ENCODE results near the gene DGKH. TPM values are rescaled to one million over a fixed set of nuclear protein-coding genes. Genes with fewer than 3 reads are reported as not detected.

Gene DGKH
- total and polyA plus RNA-seq, 9 of the 15 experiments (the other 6 are each of a cell fraction or from before 2014, with no cell fraction given): 0.38 to 4.4 (median 3.1) TPM

DNA sequence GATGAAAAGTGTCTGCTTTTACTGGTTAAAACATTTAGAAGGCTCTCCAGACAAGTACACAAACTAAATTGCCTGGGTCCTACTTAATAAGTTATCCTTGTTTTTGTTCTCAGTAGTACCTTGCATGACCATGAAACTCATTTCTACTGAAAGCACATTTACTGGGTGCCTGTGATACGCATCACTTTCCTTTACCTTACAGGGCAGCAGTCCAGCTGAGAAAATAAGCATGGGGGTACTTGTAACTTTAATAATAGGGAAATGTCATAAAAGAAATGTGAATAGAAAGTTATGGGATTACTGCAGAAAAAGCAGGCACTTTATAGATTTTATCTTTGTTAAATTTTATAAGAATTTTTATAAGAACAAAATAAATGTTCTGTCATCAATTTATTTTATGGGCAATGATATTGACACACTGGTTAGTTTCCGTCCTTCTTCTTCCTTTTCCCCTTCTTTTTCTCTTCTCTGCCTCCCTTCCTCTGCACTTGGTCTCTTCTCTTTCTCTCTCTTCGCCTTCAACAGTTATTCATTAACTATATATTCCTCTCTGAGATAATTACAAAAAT is 116.2 kb downstream of the DGKH start:
- BruUV-seq (replicated peaks): no TSS peak
- CTCF ChIA-PET (ENCODE audit: low intra/inter-chr PET ratio): no interaction called here
- ATAC-seq (no peak), DNase-seq (ENCODE audit: extremely low read depth in 1 of 4, low spot score in 3 of 4) (no peak), FAIRE-seq (no peak)
- Histone ChIP-seq H4K20me1 (replicated peaks; ENCODE audit: control insufficient read depth, insufficient read depth, low read length) (no peaks in the 10 kb centered on the region), H3K36me3 (ENCODE audit: control insufficient read depth, insufficient read depth, low read length) (peaks cover 13% of the 10 kb centered on the region; the same call in 1 of the 3 replicates), H3K27me3 (ENCODE audit: control insufficient read depth in 2 of 2, insufficient read depth in 2 of 2, low read length in 2 of 2) (no peaks in the 10 kb centered on the region), H3K9me3 (replicated peaks; ENCODE audit: control insufficient read depth, insufficient read depth, low read depth, low read length) (no peaks in the 10 kb centered on the region), H3K27ac (ENCODE audit: extremely low read depth, low read depth, low read length) (no peak overlapping the region), H3K4me1 (replicated peaks in 1 of 2; ENCODE audit: control insufficient read depth in 2 of 2, insufficient read depth in 2 of 2, low read length in 2 of 2) (peaks cover 0 to 3% of the 10 kb centered on the region in 2 experiments; a peak in 2 of 5 replicates), H3K9ac (ENCODE audit: insufficient read depth in 1 of 2, low read depth in 2 of 2, low read length in 2 of 2) (no peak overlapping the region), H3K4me2 (ENCODE audit: insufficient read depth, low read length) (no peak overlapping the region), H3K9me1 (ENCODE audit: control insufficient read depth, insufficient read depth, low read length) (no peaks in the 10 kb centered on the region), H3K79me2 (ENCODE audit: control insufficient read depth, insufficient read depth, low read length) (no peaks in the 10 kb centered on the region), H3K4me3 (no peak overlapping the region), H2AFZ (ENCODE audit: low read depth, low read length) (no peak overlapping the region)
- intact Hi-C loops (cut with micrococcal nuclease): no loop called here
- in situ Hi-C loops (cut with MboI): no loop called here
- 50% methylated on average over 2 of the region's 3 CpGs for WGBS (ENCODE audit: insufficient coverage, low coverage, missing lambda C conversion rate)
- peak; percentile 13; the same call in 1 of the 2 replicates for TF ChIP-seq C11orf30 (IDR thresholded peaks at IDR 0.05; ENCODE audit: low read depth)
- peak; percentile 63; the same call in 1 of the 2 replicates for TF ChIP-seq ZNF316 (IDR thresholded peaks at IDR 0.05)
- TF ChIP-seq FOXK1 (CRISPR knock-in tag; IDR thresholded peaks at IDR 0.05; ENCODE audit: borderline replicate concordance): no peak
- POLR2A ChIA-PET: no interaction called here

DNA sequence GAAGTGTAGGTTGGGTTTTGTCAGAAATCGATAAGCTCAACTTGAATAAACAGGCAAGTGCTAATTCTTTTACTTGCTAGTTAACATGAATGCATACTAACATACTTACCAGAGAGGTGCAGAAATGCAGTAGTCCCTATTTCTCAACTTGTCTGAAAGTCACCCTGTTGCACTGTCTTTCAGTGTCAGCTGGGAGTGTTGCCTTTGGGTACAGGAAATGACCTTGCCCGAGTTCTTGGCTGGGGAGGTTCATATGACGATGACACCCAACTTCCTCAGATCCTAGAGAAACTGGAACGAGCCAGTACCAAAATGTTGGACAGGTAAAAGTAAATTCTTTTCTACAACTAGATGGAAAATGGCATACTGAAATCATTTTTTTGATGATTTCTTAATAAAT is 120.0 kb downstream of the DGKH start:
- WGBS (ENCODE audit: insufficient coverage, low coverage, missing lambda C conversion rate): 84% methylated on average over 4 of the region's 4 CpGs

More for the DNA sequence above, 120.0 kb downstream of the DGKH start:
- DNase-seq (ENCODE audit: extremely low read depth in 1 of 4, low spot score in 3 of 4) (no peak), ATAC-seq (no peak), FAIRE-seq (no peak)
- Histone ChIP-seq H3K27ac (ENCODE audit: extremely low read depth, low read depth, low read length) (no peak overlapping the region), H3K9me3 (replicated peaks; ENCODE audit: control insufficient read depth, insufficient read depth, low read depth, low read length) (no peaks in the 10 kb centered on the region), H3K36me3 (ENCODE audit: control insufficient read depth, insufficient read depth, low read length) (peaks cover 3% of the 10 kb centered on the region; the same call in 1 of the 3 replicates), H3K9ac (ENCODE audit: insufficient read depth in 1 of 2, low read depth in 2 of 2, low read length in 2 of 2) (no peak overlapping the region), H3K9me1 (ENCODE audit: control insufficient read depth, insufficient read depth, low read length) (no peaks in the 10 kb centered on the region), H3K4me1 (replicated peaks in 1 of 2; ENCODE audit: control insufficient read depth in 2 of 2, insufficient read depth in 2 of 2, low read length in 2 of 2) (peaks cover 0 to 3% of the 10 kb centered on the region in 2 experiments; a peak in 1 of 5 replicates), H3K4me2 (ENCODE audit: insufficient read depth, low read length) (no peak overlapping the region), H3K4me3 (no peak overlapping the region), H4K20me1 (replicated peaks; ENCODE audit: control insufficient read depth, insufficient read depth, low read length) (no peaks in the 10 kb centered on the region), H3K79me2 (ENCODE audit: control insufficient read depth, insufficient read depth, low read length) (no peaks in the 10 kb centered on the region), H2AFZ (ENCODE audit: low read depth, low read length) (no peak overlapping the region), H3K27me3 (ENCODE audit: control insufficient read depth in 2 of 2, insufficient read depth in 2 of 2, low read length in 2 of 2) (no peaks in the 10 kb centered on the region)
- TF ChIP-seq BRD9 (IDR thresholded peaks at IDR 0.05; ENCODE audit: low read depth, partially characterized antibody): no peak
- TF ChIP-seq, protein P1, sequence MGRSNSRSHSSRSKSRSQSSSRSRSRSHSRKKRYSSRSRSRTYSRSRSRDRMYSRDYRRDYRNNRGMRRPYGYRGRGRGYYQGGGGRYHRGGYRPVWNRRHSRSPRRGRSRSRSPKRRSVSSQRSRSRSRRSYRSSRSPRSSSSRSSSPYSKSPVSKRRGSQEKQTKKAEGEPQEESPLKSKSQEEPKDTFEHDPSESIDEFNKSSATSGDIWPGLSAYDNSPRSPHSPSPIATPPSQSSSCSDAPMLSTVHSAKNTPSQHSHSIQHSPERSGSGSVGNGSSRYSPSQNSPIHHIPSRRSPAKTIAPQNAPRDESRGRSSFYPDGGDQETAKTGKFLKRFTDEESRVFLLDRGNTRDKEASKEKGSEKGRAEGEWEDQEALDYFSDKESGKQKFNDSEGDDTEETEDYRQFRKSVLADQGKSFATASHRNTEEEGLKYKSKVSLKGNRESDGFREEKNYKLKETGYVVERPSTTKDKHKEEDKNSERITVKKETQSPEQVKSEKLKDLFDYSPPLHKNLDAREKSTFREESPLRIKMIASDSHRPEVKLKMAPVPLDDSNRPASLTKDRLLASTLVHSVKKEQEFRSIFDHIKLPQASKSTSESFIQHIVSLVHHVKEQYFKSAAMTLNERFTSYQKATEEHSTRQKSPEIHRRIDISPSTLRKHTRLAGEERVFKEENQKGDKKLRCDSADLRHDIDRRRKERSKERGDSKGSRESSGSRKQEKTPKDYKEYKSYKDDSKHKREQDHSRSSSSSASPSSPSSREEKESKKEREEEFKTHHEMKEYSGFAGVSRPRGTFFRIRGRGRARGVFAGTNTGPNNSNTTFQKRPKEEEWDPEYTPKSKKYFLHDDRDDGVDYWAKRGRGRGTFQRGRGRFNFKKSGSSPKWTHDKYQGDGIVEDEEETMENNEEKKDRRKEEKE (IDR thresholded peaks at IDR 0.05; ENCODE audit: borderline replicate concordance in 1 of 2, control insufficient read depth in 1 of 2, low read depth in 2 of 2, low read length in 1 of 2): no peak
- no peak for TF ChIP-seq TEAD2 (tag; IDR thresholded peaks at IDR 0.05)
- ChIA-PET CTCF (ENCODE audit: low intra/inter-chr PET ratio) (no interaction called here), POLR2A (interaction anchor here (0.8 kb wide), 1 partner anchor 40 kb away, joined by 3 read pairs; no protein-coding TSS in a partner anchor)
- in situ Hi-C loops (cut with MboI): no loop called here
- BruUV-seq (replicated peaks): no TSS peak
- intact Hi-C loops (cut with micrococcal nuclease): no loop called here

Data from K562 (cell line).